K562 (cell line): ENCODE data around the gene SESN3. TPM values are rescaled to one million over a fixed set of nuclear protein-coding genes. Genes with fewer than 3 reads are reported as not detected.

Experiments used
- ATAC-seq: fragments of 200-7000 bp; cut with Tn5 transposase; 3 replicates; pipeline ENCODE4 v1.9.1; 2020; ENCODE audit warnings: moderate library complexity
- BruUV-seq: library from RNA; stranded (reverse); fragments of 400-500 nt; replicated peaks from 2 replicates; lab custom pipeline; 2021; lab: Mats Ljungman, UMichigan
- CTCF ChIA-PET: fragments of 300-600 bp; formaldehyde crosslinking; extraction: SDS; loops from one replicate; lab custom pipeline; 2021; ENCODE audit warnings: low intra/inter-chr PET ratio; lab: Yijun Ruan, JAX
- POLR2A ChIA-PET: fragments of 300-600, 350-650 bp; sonication (Branson Sonifier 250); formaldehyde crosslinking; extraction: SDS; loops from one replicate; lab custom pipeline; 2021; ENCODE audit warnings: antibody characterized with exemption, inconsistent platforms; lab: Yijun Ruan, JAX
- DNase-seq, 4 experiments: peaks; one replicate each; pipeline versions ENCODE4 v3.0.0 to v3.0.0-alpha.2; 2011 to 2018; ENCODE audit warnings: low spot score in 3 of 4, mixed read lengths in 3 of 4; ENCODE audit errors: extremely low read depth in 1 of 4
- FAIRE-seq: peaks from 2 replicates; lab custom pipeline; 2011; peaks lifted over from hg19 to GRCh38; lab: Jason Lieb, UNC
- H2AFZ ChIP-seq: 2 replicates; pipeline ENCODE4 v1.6.0; 2011; ENCODE audit warnings: low read depth, low read length, control low read depth, inconsistent platforms
- H3K27ac ChIP-seq: fragments of 200-600 bp; 3 replicates; pipeline ENCODE4 v1.8.0; 2011; ENCODE audit warnings: low read depth, mild to moderate bottlenecking, control low read depth, inconsistent platforms, low read length, moderate library complexity, mixed read lengths; ENCODE audit errors: extremely low read depth
- H3K27me3 ChIP-seq, 2 experiments: fragments of 300-600 bp in 1 of 2; 2 replicates in 1 of 2; 3 replicates in 1 of 2; pipeline versions ENCODE4 v1.6.0 to v1.8.0; 2011; ENCODE audit warnings: inconsistent platforms in 2 of 2, low read length in 2 of 2, mild to moderate bottlenecking in 1 of 2, mixed read lengths in 1 of 2, moderate library complexity in 1 of 2; ENCODE audit not compliant: control insufficient read depth in 2 of 2, insufficient read depth in 2 of 2
- H3K36me3 ChIP-seq: fragments of 300-600 bp; 3 replicates; pipeline ENCODE4 v1.8.0; 2011; ENCODE audit warnings: mild to moderate bottlenecking, low read length, inconsistent platforms; ENCODE audit not compliant: control insufficient read depth, insufficient read depth
- H3K4me1 ChIP-seq, 2 experiments: fragments of 200-600 bp in 1 of 2; replicated peaks in 1 of 2; 2 replicates in 1 of 2; 3 replicates in 1 of 2; pipeline versions ENCODE4 v1.5.1 to v1.8.0; 2011; ENCODE audit warnings: inconsistent platforms in 2 of 2, low read length in 2 of 2, mild to moderate bottlenecking in 1 of 2, mixed read lengths in 1 of 2, moderate library complexity in 1 of 2; ENCODE audit not compliant: control insufficient read depth in 2 of 2, insufficient read depth in 2 of 2
- H3K4me2 ChIP-seq: 2 replicates; pipeline ENCODE4 v1.6.1; 2011; ENCODE audit warnings: low read length, control low read depth, inconsistent platforms, mixed read lengths; ENCODE audit not compliant: insufficient read depth
- H3K4me3 ChIP-seq: fragments of 200-600 bp; sonication (generic), shearing (Covaris generic); 2 replicates; pipeline ENCODE4 v1.5.1; 2016; ENCODE audit warnings: control low read depth, inconsistent platforms
- H3K79me2 ChIP-seq: fragments of 200-600 bp; 3 replicates; pipeline ENCODE4 v1.8.0; 2011; ENCODE audit warnings: low read length, inconsistent platforms; ENCODE audit not compliant: control insufficient read depth, insufficient read depth
- H3K9ac ChIP-seq, 2 experiments: 2 replicates each; pipeline versions ENCODE4 v1.6.0 to v1.6.1; 2011; ENCODE audit warnings: low read depth in 2 of 2, low read length in 2 of 2, control low read depth in 1 of 2, inconsistent platforms in 1 of 2, mild to moderate bottlenecking in 1 of 2, mixed read lengths in 1 of 2; ENCODE audit not compliant: insufficient read depth in 1 of 2
- H3K9me1 ChIP-seq: one replicate; pipeline ENCODE4 v1.6.0; 2011; ENCODE audit warnings: inconsistent platforms, mild to moderate bottlenecking, low read length, moderate library complexity; ENCODE audit not compliant: control insufficient read depth, insufficient read depth
- H3K9me3 ChIP-seq: replicated peaks from 2 replicates; pipeline ENCODE4 v1.5.1; 2011; ENCODE audit warnings: low read depth, low read length, inconsistent platforms; ENCODE audit not compliant: control insufficient read depth, insufficient read depth
- H4K20me1 ChIP-seq: replicated peaks from 2 replicates; pipeline ENCODE4 v1.6.1; 2011; ENCODE audit warnings: low read length, inconsistent platforms, mixed read lengths; ENCODE audit not compliant: control insufficient read depth, insufficient read depth
- ATF6 ChIP-seq: sonication (generic); formaldehyde crosslinking; IDR thresholded peaks from 2 replicates; pipeline ENCODE4 v1.4.0; 2020; ENCODE audit warnings: mild to moderate bottlenecking, missing genetic modification reagents
- BRD9 ChIP-seq: fragments of 450-650 bp; IDR thresholded peaks from 2 replicates; pipeline ENCODE4 v1.6.1; 2018; ENCODE audit warnings: low read depth; ENCODE audit not compliant: partially characterized antibody
- CBFA2T3 ChIP-seq: fragments of 450-650 bp; IDR thresholded peaks from 2 replicates; pipeline ENCODE4 v1.6.1; 2017
- CHCHD3 ChIP-seq: fragments of 250-450 bp; sonication (Bioruptor Pico); IDR thresholded peaks from 2 replicates; pipeline ENCODE4 v2.1.2; 2022; ENCODE audit warnings: mild to moderate bottlenecking
- FOXA1 ChIP-seq: fragments of 450-650 bp; IDR thresholded peaks from 2 replicates; pipeline ENCODE4 v1.6.1; 2016; ENCODE audit warnings: mild to moderate bottlenecking, borderline replicate concordance
- HNRNPH1 ChIP-seq: fragments of 200-400 bp; formaldehyde crosslinking; optimal IDR thresholded peaks from 2 replicates; pipeline ENCODE3; 2017; ENCODE audit warnings: low read depth, mild to moderate bottlenecking, low read length, moderate library complexity
- NFATC3 ChIP-seq: fragments of 450-650 bp; IDR thresholded peaks from 2 replicates; pipeline ENCODE4 v1.6.1; 2017; ENCODE audit warnings: mild to moderate bottlenecking
- PRMT5 ChIP-seq: sonication (generic); formaldehyde crosslinking; IDR thresholded peaks from 2 replicates; pipeline ENCODE4 v1.5.0; 2020; ENCODE audit warnings: missing genetic modification reagents
- ZKSCAN1 ChIP-seq: fragments of 150-350 bp; IDR thresholded peaks from 2 replicates; pipeline ENCODE4 v1.6.1; 2016; ENCODE audit warnings: low read depth, low read length
- ZNF124 ChIP-seq: sonication (generic); formaldehyde crosslinking; IDR thresholded peaks from 2 replicates; pipeline ENCODE4 v1.8.1; 2022; ENCODE audit warnings: missing genetic modification reagents
- ZNF134 ChIP-seq: fragments of 250-450 bp; sonication (Bioruptor Pico); conservative IDR thresholded peaks from 2 replicates; pipeline ENCODE4 v1.4.0; 2020
- ZNF696 ChIP-seq: fragments of 250-450 bp; sonication (Bioruptor Pico); conservative IDR thresholded peaks from 2 replicates; pipeline ENCODE4 v1.4.0; 2020; ENCODE audit warnings: mild to moderate bottlenecking, moderate library complexity
- WGBS: fragments of 100-300 bp; shearing (Covaris generic); methylation state at CpG from one replicate; pipeline ENCODE4 v1.1.6; 2016; ENCODE audit warnings: low coverage, mixed read lengths; ENCODE audit not compliant: insufficient coverage; ENCODE audit errors: missing lambda C conversion rate; 5-methylcytosine and 5-hydroxymethylcytosine counted together
- in situ Hi-C: fragments of 300-500 bp; cut with MboI; formaldehyde crosslinking; loops from 4 replicates; pipeline ENCODE4 v1.15.0; 2018; ENCODE audit warnings: inconsistent platforms, mixed read lengths
- intact Hi-C: fragments of 100-400 bp; cut with micrococcal nuclease; formaldehyde crosslinking; loops from 2 replicates; pipeline ENCODE4 v1.14.2; 2022
- polyA plus RNA-seq, 8 experiments: library from polyadenylated mRNA; depleted of rRNA in 4 of 8; stranded (reverse) in 5 of 8; unstranded in 3 of 8; fragments of >200 nt; fragmentation: Nextera tagmentation in 2 of 8; fragmentation: Illumina TruSeq in 1 of 8; extraction: Ambion mirVana in 2 of 8; extraction: Trizol in 1 of 8; gene quantifications; 2 replicates each; pipeline versions ENCODE4 v1.2.1 to v1.2.3, GENCODE V29; 2011 to 2014; ENCODE audit warnings: inconsistent platforms in 1 of 8, missing spikeins in 1 of 8
- total RNA-seq, 7 experiments: library from RNA; depleted of rRNA in 6 of 7; stranded (reverse); fragments of >200 nt in 6 of 7; fragmentation: Illumina TruSeq in 2 of 7; extraction: Trizol in 2 of 7; gene quantifications; 2 replicates each; pipeline versions ENCODE4 v1.2.1 to v1.2.3, GENCODE V29; 2011 to 2021; ENCODE audit warnings: low replicate concordance in 1 of 7
- TF ChIP-seq, protein P1 (sequence below): fragments of 450-650 bp; conservative IDR thresholded peaks from 2 replicates; pipeline ENCODE4 v1.6.1; 2016; ENCODE audit warnings: missing genetic modification characterization, low read depth, mild to moderate bottlenecking, missing compliant biosample characterization, moderate library complexity

Gene SESN3
- total and polyA plus RNA-seq, 9 of the 15 experiments (the other 6 are each of a cell fraction or from before 2014, with no cell fraction given): 0.44 to 2.6 (median 1.5) TPM

DNA sequence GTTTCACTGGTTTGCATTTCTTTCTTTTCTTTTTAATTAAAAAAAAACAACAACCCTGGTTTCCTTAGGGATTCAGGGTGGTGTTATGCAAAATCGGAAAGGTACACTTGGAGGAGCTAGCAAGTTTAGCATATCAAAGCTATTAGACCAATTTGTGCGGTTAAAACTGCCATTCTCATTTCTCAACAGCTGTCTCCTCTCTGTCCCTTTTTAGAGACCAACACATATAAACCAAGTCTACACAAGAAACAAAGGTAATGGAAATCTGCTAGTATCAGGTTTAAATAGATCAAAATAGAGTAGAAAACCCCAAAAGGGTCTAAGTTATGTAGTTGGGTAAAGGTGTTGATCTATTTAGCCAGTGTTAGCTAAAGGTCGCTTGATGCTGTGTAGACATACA, 1.7 kb upstream of the SESN3 start:
- no peak overlapping the region for H2AFZ ChIP-seq
- H3K9me1 ChIP-seq: no peaks in the 10 kb centered on the region
- H3K4me2 ChIP-seq: no peak overlapping the region
- no peak for TF ChIP-seq BRD9
- no peak for TF ChIP-seq ZNF134 (CRISPR knock-in tag)
- TF ChIP-seq FOXA1: no peak
- no peak for TF ChIP-seq ZNF124 (CRISPR knock-in tag)
- TF ChIP-seq ZKSCAN1: no peak
- TF ChIP-seq PRMT5 (CRISPR knock-in tag): no peak
- no peak for TF ChIP-seq CBFA2T3
- no peak for TF ChIP-seq ZNF696 (CRISPR knock-in tag)
- no peak for TF ChIP-seq NFATC3
- no peak for TF ChIP-seq HNRNPH1
- no peak for TF ChIP-seq ATF6 (CRISPR knock-in tag)
- TF ChIP-seq CHCHD3 (CRISPR knock-in tag): no peak
- TF ChIP-seq, protein P1, sequence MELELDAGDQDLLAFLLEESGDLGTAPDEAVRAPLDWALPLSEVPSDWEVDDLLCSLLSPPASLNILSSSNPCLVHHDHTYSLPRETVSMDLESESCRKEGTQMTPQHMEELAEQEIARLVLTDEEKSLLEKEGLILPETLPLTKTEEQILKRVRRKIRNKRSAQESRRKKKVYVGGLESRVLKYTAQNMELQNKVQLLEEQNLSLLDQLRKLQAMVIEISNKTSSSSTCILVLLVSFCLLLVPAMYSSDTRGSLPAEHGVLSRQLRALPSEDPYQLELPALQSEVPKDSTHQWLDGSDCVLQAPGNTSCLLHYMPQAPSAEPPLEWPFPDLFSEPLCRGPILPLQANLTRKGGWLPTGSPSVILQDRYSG: no peak
- TF ChIP-seq, all 486 proteins: peak for 0
- in situ Hi-C loops: no loop called here
- 0 out of 3 replicates have a peak, but pooled peaks cover 4% of the 10 kb centered on the region for H3K79me2 ChIP-seq
- ChIA-PET CTCF (no interaction called here), POLR2A (interaction anchor here (0.6 kb wide), 1 partner anchor 337 kb away, joined by 3 read pairs; no protein-coding TSS in a partner anchor)
- H3K9me3 ChIP-seq: peaks cover 4% of the 10 kb centered on the region
- H3K4me1 ChIP-seq: peaks cover 4 to 14% of the 10 kb centered on the region in 2 experiments; a peak in 4 of 5 replicates
- DNase-seq (no peak), FAIRE-seq (no peak), ATAC-seq (no peak)
- BruUV-seq: no TSS peak
- WGBS: 43% methylated on average over 3 of the region's 3 CpGs
- no peak overlapping the region for H3K4me3 ChIP-seq
- H3K9ac ChIP-seq: no peak overlapping the region
- H4K20me1 ChIP-seq: no peaks in the 10 kb centered on the region
- no peak overlapping the region for H3K27ac ChIP-seq
- 0 out of 5 replicates have a peak, but pooled peaks cover 0 to 5% of the 10 kb centered on the region in 2 experiments for H3K27me3 ChIP-seq
- intact Hi-C loops: loop anchor here (5.0 kb wide), 1 partner anchor 165 kb away; the partner anchor contains the start of gene SRSF8
- H3K36me3 ChIP-seq: no peaks in the 10 kb centered on the region
